Loucy (cell line): ENCODE data around the gene DCAF17.
A peak's percentile ranks its signal among the peaks of the same experiment; 100 is the strongest.

Experiments used
- H2AFZ ChIP-seq: fragments of 200-600 bp; sonication (generic); 2 replicates; pipeline ENCODE4 v1.6.0; 2016; ENCODE audit warnings: antibody characterized with exemption, mild to moderate bottlenecking, low read length, moderate library complexity
- H3F3A ChIP-seq: fragments of 200-600 bp; 2 replicates; pipeline ENCODE4 v1.6.0; 2016; ENCODE audit warnings: antibody characterized with exemption, low read depth, mild to moderate bottlenecking
- H3K27me3 ChIP-seq: fragments of 200-600 bp; sonication (generic); 2 replicates; pipeline ENCODE4 v1.6.1; 2014; ENCODE audit warnings: low read length, mild to moderate bottlenecking; ENCODE audit not compliant: insufficient read depth, poor library complexity, severe bottlenecking
- H3K36me3 ChIP-seq: fragments of 200-600 bp; sonication (generic); 2 replicates; pipeline ENCODE4 v1.6.1; 2016; ENCODE audit warnings: low read length; ENCODE audit not compliant: insufficient read depth
- H3K4me1 ChIP-seq: fragments of 200-600 bp; sonication (generic); 2 replicates; pipeline ENCODE4 v1.5.1; 2014; ENCODE audit warnings: low read length, mild to moderate bottlenecking; ENCODE audit not compliant: insufficient read depth, poor library complexity, severe bottlenecking
- H3K4me2 ChIP-seq: fragments of 200-600 bp; sonication (generic); 2 replicates; pipeline ENCODE4 v1.6.0; 2014; ENCODE audit warnings: antibody characterized with exemption, low read length, low read depth, mild to moderate bottlenecking; ENCODE audit not compliant: poor library complexity, severe bottlenecking
- H3K4me3 ChIP-seq: fragments of 200-600 bp; sonication (generic); 2 replicates; pipeline ENCODE4 v1.5.1; 2014; ENCODE audit warnings: low read length, mild to moderate bottlenecking, mixed read lengths; ENCODE audit not compliant: poor library complexity, severe bottlenecking
- H3K79me2 ChIP-seq: fragments of 200-600 bp; sonication (generic); 2 replicates; pipeline ENCODE4 v1.6.1; 2014; ENCODE audit warnings: low read length; ENCODE audit not compliant: insufficient read depth
- H3K9ac ChIP-seq: fragments of 200-600 bp; sonication (generic); 2 replicates; pipeline ENCODE4 v1.6.0; 2014; ENCODE audit warnings: mild to moderate bottlenecking, low read depth, low read length, moderate library complexity; ENCODE audit not compliant: poor library complexity, severe bottlenecking
- H3K9me2 ChIP-seq: fragments of 200-600 bp; sonication (generic); replicated peaks from 2 replicates; pipeline ENCODE4 v1.6.1; 2016; ENCODE audit warnings: low read depth, low read length, mixed read lengths
- H3K9me3 ChIP-seq: fragments of 200-600 bp; sonication (generic); 2 replicates; pipeline ENCODE4 v1.6.1; 2014; ENCODE audit warnings: mild to moderate bottlenecking, antibody characterized with exemption, low read length, low read depth; ENCODE audit not compliant: insufficient read depth
- H4K20me1 ChIP-seq: fragments of 200-600 bp; sonication (generic); 2 replicates; pipeline ENCODE4 v1.6.0; 2014; ENCODE audit warnings: antibody characterized with exemption, low read length, mild to moderate bottlenecking; ENCODE audit not compliant: insufficient read depth, poor library complexity, severe bottlenecking
- CTCF ChIP-seq: fragments of 200-600 bp; sonication (generic); conservative IDR thresholded peaks from 2 replicates; pipeline ENCODE4 v1.5.1; 2014; ENCODE audit warnings: mild to moderate bottlenecking, antibody characterized with exemption, low read length
- EZH2phosphoT487 ChIP-seq: fragments of 200-600 bp; IDR thresholded peaks from 2 replicates; pipeline ENCODE4 v1.6.1; 2018; ENCODE audit warnings: antibody characterized with exemption, mild to moderate bottlenecking, moderate library complexity, borderline replicate concordance

Gene DCAF17

GRCh38 chr2:171505374-171505773, 71.3 kb downstream of the DCAF17 start:
- Histone ChIP-seq H3K9me3 (no peaks in the 10 kb centered on the region), H3K36me3 (no peaks in the 10 kb centered on the region), H3F3A (no peaks in the 10 kb centered on the region), H3K4me3 (no peak overlapping the region), H3K4me2 (no peak overlapping the region), H3K9ac (no peak overlapping the region), H4K20me1 (no peaks in the 10 kb centered on the region), H3K79me2 (no peaks in the 10 kb centered on the region), H3K4me1 (no peaks in the 10 kb centered on the region), H3K27me3 (no peaks in the 10 kb centered on the region), H2AFZ (no peak overlapping the region), H3K9me2 (no peaks in the 10 kb centered on the region)
- no peak for TF ChIP-seq EZH2phosphoT487
- no peak for TF ChIP-seq CTCF

- no peaks in the 10 kb centered on the region for H3K36me3 ChIP-seq
- TF ChIP-seq CTCF (no peak), EZH2phosphoT487 (no peak)
- H3F3A ChIP-seq, result no peaks in the 10 kb centered on the region
- H3K27me3 ChIP-seq, result no peaks in the 10 kb centered on the region
- H3K9me2 ChIP-seq, result no peaks in the 10 kb centered on the region
- H2AFZ ChIP-seq, result 0 out of 2 replicates have a peak overlapping the region, but pooled peaks have one; percentile 18
- no peak overlapping the region for H3K9ac ChIP-seq
- no peaks in the 10 kb centered on the region for H4K20me1 ChIP-seq
- no peak overlapping the region for H3K4me3 ChIP-seq
- no peaks in the 10 kb centered on the region for H3K9me3 ChIP-seq
- H3K79me2 ChIP-seq, result no peaks in the 10 kb centered on the region
- peak overlapping the region; percentile 2 for H3K4me2 ChIP-seq
- H3K4me1 ChIP-seq, result peaks cover 27% of the 10 kb centered on the region
Observed at GRCh38 chr2:171509945-171510731, 76.1 kb downstream of the DCAF17 start.

DNA sequence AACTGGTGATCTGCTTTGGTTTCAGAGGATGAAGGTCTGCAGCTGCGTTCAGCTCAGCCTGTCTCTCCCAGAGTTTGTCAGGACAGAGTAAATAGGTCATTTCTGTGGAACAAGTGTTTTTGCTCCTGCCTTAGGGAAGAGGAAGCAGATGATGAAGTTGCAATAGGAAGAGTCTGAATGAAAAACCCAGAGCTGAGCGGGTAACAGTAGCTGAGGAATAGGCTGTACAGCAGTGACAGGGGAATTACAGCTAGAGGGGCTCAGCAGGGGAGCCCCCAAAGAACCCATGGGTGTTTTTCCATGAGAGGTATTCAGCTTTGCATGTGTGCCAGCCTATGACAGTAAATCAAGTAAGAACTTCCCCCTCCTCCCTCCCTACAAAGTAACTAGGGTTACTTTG, 78.0 kb downstream of the DCAF17 start:
- Histone ChIP-seq H3K27me3 (no peaks in the 10 kb centered on the region), H3K79me2 (no peaks in the 10 kb centered on the region), H3F3A (no peaks in the 10 kb centered on the region), H3K9me3 (no peaks in the 10 kb centered on the region), H4K20me1 (no peaks in the 10 kb centered on the region), H3K9ac (no peak overlapping the region), H3K36me3 (no peaks in the 10 kb centered on the region), H3K4me2 (no peak overlapping the region), H3K4me1 (peaks cover 27% of the 10 kb centered on the region), H3K4me3 (no peak overlapping the region), H2AFZ (peak overlapping the region; percentile 46; the same call in 1 of the 2 replicates), H3K9me2 (no peaks in the 10 kb centered on the region)
- TF ChIP-seq CTCF (no peak), EZH2phosphoT487 (no peak)
